ENCODE data around the gene TMEFF2. TPM values are rescaled to one million over a fixed set of nuclear protein-coding genes. Genes with fewer than 3 reads are reported as not detected.

The TMEFF2 gene
- total RNA-seq, 1 donor: not detected

GRCh38 chr2:191991442-191991841 lies 203.3 kb downstream of the TMEFF2 start:
- no peak for DNase-seq (ENCODE audit: low read depth)
- no peak overlapping the region for H3K4me3 ChIP-seq (ENCODE audit: low read depth, low read length)
- TF ChIP-seq CTCF (IDR thresholded peaks at IDR 0.05; ENCODE audit: insufficient read depth, low read depth, low read length): no peak

DNA sequence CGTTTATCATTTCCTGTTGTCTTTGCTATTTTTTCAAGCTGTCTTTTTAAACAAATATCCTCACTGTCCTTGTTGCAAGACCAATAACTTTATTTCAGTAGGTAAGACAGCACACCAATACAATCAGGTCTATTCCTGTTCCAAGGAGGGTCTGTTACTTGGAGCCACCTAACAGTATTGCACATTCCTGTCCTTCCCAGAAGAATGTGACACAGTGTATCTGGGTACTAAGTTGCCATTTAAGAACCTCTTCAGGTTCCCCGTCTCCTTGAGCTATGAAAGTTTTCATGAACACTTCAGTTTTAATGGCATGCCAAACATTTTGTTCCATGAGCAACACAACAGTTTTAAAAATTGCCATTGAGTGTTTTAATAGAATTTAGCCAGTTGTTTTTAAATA lies 209.0 kb downstream of the TMEFF2 start:
- no peak for DNase-seq (ENCODE audit: low read depth)
- TF ChIP-seq CTCF (IDR thresholded peaks at IDR 0.05; ENCODE audit: insufficient read depth, low read depth, low read length): no peak
- H3K4me3 ChIP-seq (ENCODE audit: low read depth, low read length): no peak overlapping the region

DNA sequence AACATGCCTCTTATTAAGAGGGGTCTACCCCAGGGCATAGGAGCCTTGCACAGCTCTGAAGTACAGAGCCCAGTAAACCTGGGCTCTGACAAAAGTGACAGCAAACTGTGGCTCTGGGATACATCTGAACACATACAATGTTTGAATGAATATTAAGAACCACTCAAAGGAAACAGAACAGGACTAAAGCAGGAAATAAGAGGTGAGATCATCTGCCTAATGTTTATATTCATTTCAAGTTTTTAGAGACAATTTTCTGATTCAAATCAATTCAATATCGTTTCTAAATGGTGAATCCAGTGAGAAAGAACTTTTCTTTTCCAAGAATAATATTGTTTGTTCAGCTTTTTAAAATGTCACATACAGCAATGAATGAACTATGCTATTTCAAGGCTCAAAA lies 211.1 kb downstream of the TMEFF2 start:
- TF ChIP-seq CTCF (IDR thresholded peaks at IDR 0.05; ENCODE audit: insufficient read depth, low read depth, low read length): no peak
- no peak overlapping the region for H3K4me3 ChIP-seq (ENCODE audit: low read depth, low read length)
- no peak for DNase-seq (ENCODE audit: low read depth)

- DNase-seq (ENCODE audit: low read depth): no peak
- no peak overlapping the region for H3K4me3 ChIP-seq (ENCODE audit: low read depth, low read length)
- no peak for TF ChIP-seq CTCF (IDR thresholded peaks at IDR 0.05; ENCODE audit: insufficient read depth, low read depth, low read length)
Measured at GRCh38 chr2:191983186-191983585, 211.5 kb downstream of the TMEFF2 start.

GRCh38 chr2:191981706-191982105 lies 213.0 kb downstream of the TMEFF2 start:
- no peak overlapping the region for H3K4me3 ChIP-seq (ENCODE audit: low read depth, low read length)
- TF ChIP-seq CTCF (IDR thresholded peaks at IDR 0.05; ENCODE audit: insufficient read depth, low read depth, low read length): no peak
- no peak for DNase-seq (ENCODE audit: low read depth)

- TF ChIP-seq CTCF (IDR thresholded peaks at IDR 0.05; ENCODE audit: insufficient read depth, low read depth, low read length): no peak
- no peak overlapping the region for H3K4me3 ChIP-seq (ENCODE audit: low read depth, low read length)
Measured at GRCh38 chr2:191980483-191980882, 214.2 kb downstream of the TMEFF2 start.

DNA sequence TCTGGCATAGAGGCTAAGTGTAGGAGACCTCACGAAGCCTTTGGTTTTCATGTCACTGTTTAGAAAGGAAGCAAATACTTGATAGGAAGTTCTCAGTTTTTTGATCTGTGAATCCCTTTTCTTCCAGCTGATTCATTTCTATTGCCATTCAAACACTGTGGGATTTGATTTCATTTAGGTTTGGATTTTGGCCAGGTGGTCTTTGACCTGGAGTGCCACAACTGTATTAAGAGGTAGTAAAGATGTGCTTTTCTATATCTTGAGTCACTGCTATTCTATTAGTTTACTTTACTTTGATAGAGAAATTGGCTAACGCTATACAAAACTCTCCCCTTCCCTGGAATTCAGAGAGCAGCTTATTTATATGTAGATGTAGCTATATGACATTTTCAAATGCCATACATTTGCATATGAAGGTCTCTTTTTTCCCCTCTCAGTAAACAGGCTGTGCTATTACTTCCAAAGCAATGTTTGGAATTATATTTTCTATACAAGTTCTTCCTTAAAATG lies 215.5 kb downstream of the TMEFF2 start:
- TF ChIP-seq CTCF (IDR thresholded peaks at IDR 0.05; ENCODE audit: insufficient read depth, low read depth, low read length): no peak
- no peak for DNase-seq (ENCODE audit: low read depth)
- H3K4me3 ChIP-seq (ENCODE audit: low read depth, low read length): no peak overlapping the region

More at GRCh38 chr2:191980483-191980882, 214.2 kb downstream of the TMEFF2 start:
- DNase-seq (ENCODE audit: low read depth): no peak

Measured in fibroblast of villous mesenchyme (primary cell).